OCI-LY7 (cell line): ENCODE measurements around the gene HINT1.

ENCODE experiments used
- EZH2phosphoT487 ChIP-seq: fragments of 200-600 bp; sonication (generic); IDR thresholded peaks from 2 replicates; pipeline ENCODE4 v1.6.1; 2018; ENCODE audit warnings: low read depth, borderline replicate concordance, mild to moderate bottlenecking, mixed run types, antibody characterized with exemption, low read length, moderate library complexity, mixed read lengths
- TF ChIP-seq, protein P1 (sequence below): fragments of 200-600 bp; sonication (generic); conservative IDR thresholded peaks from 2 replicates; pipeline ENCODE4 v1.5.1; 2014; ENCODE audit warnings: mild to moderate bottlenecking, antibody characterized with exemption, low read length, moderate library complexity, mixed read lengths

DNA sequence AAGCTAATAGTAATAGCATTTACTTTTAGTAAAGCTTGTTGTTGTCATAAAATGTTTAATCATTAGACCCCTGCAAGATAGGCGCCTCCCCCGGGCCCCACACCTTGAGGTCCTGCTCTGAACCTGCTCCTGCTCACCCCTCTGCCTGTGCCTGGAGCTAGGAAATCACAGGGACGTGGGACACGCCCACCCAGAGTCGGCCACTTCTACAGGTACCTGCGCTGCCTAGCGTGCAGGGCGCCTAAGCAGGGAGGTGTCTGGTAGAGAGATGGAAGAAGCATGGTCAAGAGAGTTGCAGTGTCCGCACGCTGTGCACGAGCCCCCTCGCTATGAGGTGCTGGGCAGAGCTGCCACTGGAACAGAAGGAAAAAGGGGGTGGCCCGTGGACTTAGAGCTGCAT, 52.6 kb downstream of the HINT1 start:
- TF ChIP-seq, protein P1, sequence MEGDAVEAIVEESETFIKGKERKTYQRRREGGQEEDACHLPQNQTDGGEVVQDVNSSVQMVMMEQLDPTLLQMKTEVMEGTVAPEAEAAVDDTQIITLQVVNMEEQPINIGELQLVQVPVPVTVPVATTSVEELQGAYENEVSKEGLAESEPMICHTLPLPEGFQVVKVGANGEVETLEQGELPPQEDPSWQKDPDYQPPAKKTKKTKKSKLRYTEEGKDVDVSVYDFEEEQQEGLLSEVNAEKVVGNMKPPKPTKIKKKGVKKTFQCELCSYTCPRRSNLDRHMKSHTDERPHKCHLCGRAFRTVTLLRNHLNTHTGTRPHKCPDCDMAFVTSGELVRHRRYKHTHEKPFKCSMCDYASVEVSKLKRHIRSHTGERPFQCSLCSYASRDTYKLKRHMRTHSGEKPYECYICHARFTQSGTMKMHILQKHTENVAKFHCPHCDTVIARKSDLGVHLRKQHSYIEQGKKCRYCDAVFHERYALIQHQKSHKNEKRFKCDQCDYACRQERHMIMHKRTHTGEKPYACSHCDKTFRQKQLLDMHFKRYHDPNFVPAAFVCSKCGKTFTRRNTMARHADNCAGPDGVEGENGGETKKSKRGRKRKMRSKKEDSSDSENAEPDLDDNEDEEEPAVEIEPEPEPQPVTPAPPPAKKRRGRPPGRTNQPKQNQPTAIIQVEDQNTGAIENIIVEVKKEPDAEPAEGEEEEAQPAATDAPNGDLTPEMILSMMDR, result no peak
- TF ChIP-seq EZH2phosphoT487, result no peak
